22Rv1 (cell line): Measurements from ENCODE around the gene CCDC201.
"Not testable (repeated sequence)": the region's sequence is repeated elsewhere in the genome, so short reads cannot be mapped to it uniquely, and the experiment has no call there.

Experiments used
- H3K27ac ChIP-seq: fragments of 450-650 bp; 2 replicates; pipeline ENCODE4 v1.5.1; 2017
- CTCF ChIP-seq: fragments of 450-650 bp; IDR thresholded peaks from 2 replicates; pipeline ENCODE4 v1.5.1; 2017; ENCODE audit warnings: mild to moderate bottlenecking
- ZFX ChIP-seq: fragments of 450-650 bp; IDR thresholded peaks from 2 replicates; pipeline ENCODE4 v1.6.1; 2017; ENCODE audit warnings: antibody characterized with exemption, borderline replicate concordance

CCDC201 gene

GRCh38 chr7:45838852-45839251 is 34.0 kb downstream of the CCDC201 start:
- not testable (repeated sequence) for H3K27ac ChIP-seq

GRCh38 chr7:45832433-45833177 is 40.3 kb downstream of the CCDC201 start:
- not testable (repeated sequence) for H3K27ac ChIP-seq

GRCh38 chr7:45829846-45830245 is 43.0 kb downstream of the CCDC201 start:
- not testable (repeated sequence) for H3K27ac ChIP-seq

- H3K27ac ChIP-seq, result not testable (repeated sequence)
Measured at GRCh38 chr7:45827731-45828130, 45.2 kb downstream of the CCDC201 start.

GRCh38 chr7:45826550-45826949 is 46.3 kb downstream of the CCDC201 start:
- not testable (repeated sequence) for H3K27ac ChIP-seq

- H3K27ac ChIP-seq, result not testable (repeated sequence)
Measured at GRCh38 chr7:45818763-45819162, 54.1 kb downstream of the CCDC201 start.

- H3K27ac ChIP-seq, result not testable (repeated sequence)
Measured at GRCh38 chr7:45817913-45818312, 55.0 kb downstream of the CCDC201 start.

GRCh38 chr7:45817016-45817415 is 55.9 kb downstream of the CCDC201 start:
- H3K27ac ChIP-seq, result not testable (repeated sequence)

- not testable (repeated sequence) for H3K27ac ChIP-seq
Measured at GRCh38 chr7:45814216-45815118, 58.4 kb downstream of the CCDC201 start.

GRCh38 chr7:45813771-45814170 is 59.1 kb downstream of the CCDC201 start:
- H3K27ac ChIP-seq, result not testable (repeated sequence)

GRCh38 chr7:45812946-45813345 is 59.9 kb downstream of the CCDC201 start:
- H3K27ac ChIP-seq, result no peak overlapping the region
- no peak for TF ChIP-seq ZFX
- no peak for TF ChIP-seq CTCF

- H3K27ac ChIP-seq, result not testable (repeated sequence)
Measured at GRCh38 chr7:45811652-45812234, 61.1 kb downstream of the CCDC201 start.

- H3K27ac ChIP-seq, result not testable (repeated sequence)
Measured at GRCh38 chr7:45810451-45811005, 62.4 kb downstream of the CCDC201 start.
